RWPE2 (cell line): ENCODE data around the gene PEX7.
"Not testable (repeated sequence)": the region's sequence is repeated elsewhere in the genome, so short reads cannot be mapped to it uniquely, and the experiment has no call there.

Source experiments
- ATAC-seq: fragments of 200-7000 bp; cut with Tn5 transposase; 3 replicates; pipeline ENCODE4 v1.9.1; 2021; ENCODE audit warnings: low read depth
- DNase-seq: peaks from one replicate; pipeline ENCODE4 v3.0.0-alpha.2; 2020; ENCODE audit warnings: low spot score
- H3K27ac ChIP-seq: fragments of 450-650 bp; 2 replicates; pipeline ENCODE4 v1.5.1; 2017; ENCODE audit warnings: mild to moderate bottlenecking; ENCODE audit not compliant: poor library complexity, severe bottlenecking
- H3K27me3 ChIP-seq: fragments of 250-450 bp; sonication (Bioruptor Pico); 2 replicates; pipeline ENCODE4 v1.5.1; 2021; ENCODE audit warnings: mild to moderate bottlenecking, moderate library complexity; ENCODE audit not compliant: insufficient read depth, poor library complexity, severe bottlenecking
- H3K36me3 ChIP-seq: fragments of 250-450 bp; sonication (Bioruptor Pico); 2 replicates; pipeline ENCODE4 v1.5.1; 2020; ENCODE audit warnings: low read depth, mild to moderate bottlenecking, moderate library complexity
- H3K4me1 ChIP-seq: fragments of 250-450 bp; sonication (Bioruptor Pico); 2 replicates; pipeline ENCODE4 v1.5.1; 2021; ENCODE audit warnings: mild to moderate bottlenecking, moderate library complexity; ENCODE audit not compliant: insufficient read depth, poor library complexity, severe bottlenecking
- H3K4me3 ChIP-seq: fragments of 250-450 bp; sonication (Bioruptor Pico); 2 replicates; pipeline ENCODE4 v1.5.1; 2021; ENCODE audit warnings: mild to moderate bottlenecking, moderate library complexity; ENCODE audit not compliant: severe bottlenecking
- H3K9me3 ChIP-seq: fragments of 250-450 bp; sonication (Bioruptor Pico); 2 replicates; pipeline ENCODE4 v1.5.1; 2021; ENCODE audit warnings: mild to moderate bottlenecking, moderate library complexity; ENCODE audit not compliant: severe bottlenecking
- CTCF ChIP-seq: fragments of 450-650 bp; IDR thresholded peaks from one replicate; pipeline ENCODE4 v1.5.1; 2017; ENCODE audit warnings: mild to moderate bottlenecking, moderate library complexity; ENCODE audit not compliant: poor library complexity, severe bottlenecking

Gene PEX7

GRCh38 chr6:136955123-136955522, 132.7 kb downstream of the PEX7 start:
- TF ChIP-seq CTCF: no peak
- Histone ChIP-seq H3K27me3 (no peaks in the 10 kb centered on the region), H3K9me3 (no peaks in the 10 kb centered on the region), H3K4me3 (no peak overlapping the region), H3K4me1 (no peaks in the 10 kb centered on the region), H3K36me3 (no peaks in the 10 kb centered on the region), H3K27ac (no peak overlapping the region)
- ATAC-seq (no peak), DNase-seq (no peak)

GRCh38 chr6:136956590-136957544, 134.5 kb downstream of the PEX7 start:
- Histone ChIP-seq H3K9me3 (no peaks in the 10 kb centered on the region), H3K27ac (no peak overlapping the region), H3K27me3 (no peaks in the 10 kb centered on the region), H3K4me3 (no peak overlapping the region), H3K36me3 (no peaks in the 10 kb centered on the region), H3K4me1 (no peaks in the 10 kb centered on the region)
- DNase-seq: no peak
- TF ChIP-seq CTCF: no peak
- ATAC-seq: no peak

- no peak for TF ChIP-seq CTCF
- ATAC-seq: no peak
- Histone ChIP-seq H3K9me3 (no peaks in the 10 kb centered on the region), H3K4me1 (no peaks in the 10 kb centered on the region), H3K36me3 (no peaks in the 10 kb centered on the region), H3K4me3 (no peak overlapping the region), H3K27me3 (no peaks in the 10 kb centered on the region), H3K27ac (no peak overlapping the region)
- DNase-seq: no peak
Observed at GRCh38 chr6:136958168-136958567, 135.8 kb downstream of the PEX7 start.

GRCh38 chr6:136959471-136959891, 137.1 kb downstream of the PEX7 start:
- TF ChIP-seq CTCF: no peak
- no peak for DNase-seq
- Histone ChIP-seq H3K27ac (no peak overlapping the region), H3K4me3 (no peak overlapping the region), H3K4me1 (no peaks in the 10 kb centered on the region), H3K9me3 (no peaks in the 10 kb centered on the region), H3K36me3 (no peaks in the 10 kb centered on the region), H3K27me3 (no peaks in the 10 kb centered on the region)
- ATAC-seq: no peak

GRCh38 chr6:136959935-136960334, 137.5 kb downstream of the PEX7 start:
- H3K4me3 ChIP-seq, H3K27ac ChIP-seq, DNase-seq, H3K4me1 ChIP-seq, H3K36me3 ChIP-seq, ATAC-seq, H3K27me3 ChIP-seq, H3K9me3 ChIP-seq: not testable (repeated sequence)
